ENCODE measurements around the gene GAST.
A peak's percentile ranks its signal among the peaks of the same experiment; 100 is the strongest.
"Not testable (repeated sequence)": the region's sequence is repeated elsewhere in the genome, so short reads cannot be mapped to it uniquely, and the experiment has no call there.

The GAST gene

GRCh38 chr17:41695134-41695661 is 16.9 kb upstream of the GAST start:
- no peak for DNase-seq
- TF ChIP-seq CTCF (IDR thresholded peaks at IDR 0.05) = no peak
- Mint-ChIP-seq H3K4me1 (peaks cover 22% of the 10 kb centered on the region), H3K36me3 (ENCODE audit: low read depth) (peaks cover 33% of the 10 kb centered on the region), H3K9me3 (no peaks in the 10 kb centered on the region), H3K27me3 (ENCODE audit: low read depth, poor library complexity) (peaks cover 8% of the 10 kb centered on the region), H3K27ac (peak overlapping the region; percentile 61), H3K4me3 (no peak overlapping the region)

- DNase-seq = peak; percentile 77
- peak; percentile 81 for TF ChIP-seq CTCF (IDR thresholded peaks at IDR 0.05)
- peak overlapping the region; percentile 90 for H3K27ac Mint-ChIP-seq
- no peak overlapping the region for H3K4me3 Mint-ChIP-seq
- peaks cover 12% of the 10 kb centered on the region for H3K27me3 Mint-ChIP-seq (ENCODE audit: low read depth, poor library complexity)
- H3K9me3 Mint-ChIP-seq = no peaks in the 10 kb centered on the region
- peaks cover 19% of the 10 kb centered on the region for H3K4me1 Mint-ChIP-seq
- H3K36me3 Mint-ChIP-seq (ENCODE audit: low read depth) = peaks cover 24% of the 10 kb centered on the region
Measured at GRCh38 chr17:41695954-41696757, 16.0 kb upstream of the GAST start.

GRCh38 chr17:41697122-41697962 is 14.8 kb upstream of the GAST start:
- peaks cover 19% of the 10 kb centered on the region for H3K4me1 Mint-ChIP-seq
- no peak overlapping the region for H3K4me3 Mint-ChIP-seq
- H3K9me3 Mint-ChIP-seq = no peaks in the 10 kb centered on the region
- H3K27me3 Mint-ChIP-seq (ENCODE audit: low read depth, poor library complexity) = peaks cover 14% of the 10 kb centered on the region
- DNase-seq = no peak
- H3K27ac Mint-ChIP-seq = no peak overlapping the region
- peaks cover 12% of the 10 kb centered on the region for H3K36me3 Mint-ChIP-seq (ENCODE audit: low read depth)
- no peak for TF ChIP-seq CTCF (IDR thresholded peaks at IDR 0.05)

- not testable (repeated sequence) for H3K27ac Mint-ChIP-seq; H3K9me3 Mint-ChIP-seq; DNase-seq; H3K36me3 Mint-ChIP-seq (ENCODE audit: low read depth); H3K4me3 Mint-ChIP-seq
- H3K4me1 Mint-ChIP-seq = peaks cover 27% of the 10 kb centered on the region
- H3K27me3 Mint-ChIP-seq (ENCODE audit: low read depth, poor library complexity) = peaks cover 18% of the 10 kb centered on the region
Measured at GRCh38 chr17:41700843-41701242, 11.3 kb upstream of the GAST start.

- H3K9me3 Mint-ChIP-seq = no peaks in the 10 kb centered on the region
- H3K4me3 Mint-ChIP-seq = no peak overlapping the region
- H3K27ac Mint-ChIP-seq = no peak overlapping the region
- no peak for TF ChIP-seq CTCF (IDR thresholded peaks at IDR 0.05)
- H3K27me3 Mint-ChIP-seq (ENCODE audit: low read depth, poor library complexity) = peaks cover 23% of the 10 kb centered on the region
- H3K4me1 Mint-ChIP-seq = peaks cover 14% of the 10 kb centered on the region
- H3K36me3 Mint-ChIP-seq (ENCODE audit: low read depth) = no peaks in the 10 kb centered on the region
- DNase-seq = no peak
Measured at GRCh38 chr17:41702712-41703111, 9.4 kb upstream of the GAST start.

- TF ChIP-seq CTCF (IDR thresholded peaks at IDR 0.05) = no peak
- H3K9me3 Mint-ChIP-seq = peaks cover 3% of the 10 kb centered on the region
- H3K4me3 Mint-ChIP-seq = peak overlapping the region; percentile 17
- peaks cover 14% of the 10 kb centered on the region for H3K4me1 Mint-ChIP-seq
- DNase-seq = no peak
- peaks cover 31% of the 10 kb centered on the region for H3K27me3 Mint-ChIP-seq (ENCODE audit: low read depth, poor library complexity)
- H3K27ac Mint-ChIP-seq = peak overlapping the region; percentile 52
- H3K36me3 Mint-ChIP-seq (ENCODE audit: low read depth) = no peaks in the 10 kb centered on the region
Measured at GRCh38 chr17:41705271-41705991, 6.7 kb upstream of the GAST start.

Measured in nephron progenitor cell (in vitro differentiated cells).